Measurements from ENCODE around the gene SLC35D3.

DNA sequence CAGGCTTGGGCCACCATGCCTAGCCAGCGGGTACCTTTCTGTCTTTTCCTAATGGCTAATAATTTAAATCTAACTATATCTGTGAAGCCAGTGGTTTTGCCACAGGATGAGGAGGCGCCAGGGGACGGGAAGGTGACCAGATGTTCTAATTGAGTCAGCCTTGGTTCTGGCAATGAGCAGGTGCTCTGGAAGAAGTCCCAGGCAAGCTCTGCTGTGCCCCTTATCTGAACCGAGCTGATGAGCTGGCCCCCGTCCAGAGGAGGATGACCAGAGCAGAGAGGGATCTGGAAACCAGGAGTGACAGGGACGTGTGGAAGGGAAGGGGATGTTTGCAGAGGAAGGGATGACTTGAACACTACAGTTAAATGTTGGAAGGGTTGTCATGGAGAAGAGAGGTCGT is 46.7 kb downstream of the SLC35D3 start:
- TF ChIP-seq POLR2A (IDR thresholded peaks at IDR 0.05; ENCODE audit: low read depth, low read length) (no peak), TAF1 (IDR thresholded peaks at IDR 0.05; ENCODE audit: low read depth, low read length) (no peak), POLR2AphosphoS5 (IDR thresholded peaks at IDR 0.05; ENCODE audit: low read depth, low read length) (no peak), SPI1 (IDR thresholded peaks at IDR 0.05; ENCODE audit: low read depth, low read length) (no peak), PAX5 (IDR thresholded peaks at IDR 0.05; ENCODE audit: insufficient read depth, low read length, severe bottlenecking) (no peak), POU2F2 (IDR thresholded peaks at IDR 0.05; ENCODE audit: low read depth, low read length) (no peak)

All from GM12891 (cell line).